Calu3 (cell line): Measurements from ENCODE around the gene FOXA3. TPM values are rescaled to one million over a fixed set of nuclear protein-coding genes. Genes with fewer than 3 reads are reported as not detected.

Source experiments
- BruUV-seq: library from RNA; stranded (reverse); fragments of 400-500 nt; replicated peaks from 2 replicates; lab custom pipeline; 2021; lab: Mats Ljungman, UMichigan
- CTCF ChIA-PET: fragments of 300-600 bp; sonication (Branson Sonifier 250); formaldehyde crosslinking; loops from one replicate; lab custom pipeline; 2022; ENCODE audit warnings: antibody characterized with exemption; lab: Charles Lee
- DNase-seq: peaks from one replicate; pipeline ENCODE4 v3.0.0; 2022
- H3K27ac Mint-ChIP-seq: one replicate; pipeline ENCODE4 v1.8.0; 2022; ENCODE audit warnings: mixed read lengths; ENCODE audit not compliant: unreplicated experiment
- H3K27me3 Mint-ChIP-seq: one replicate; pipeline ENCODE4 v1.8.0; 2022; ENCODE audit warnings: mixed read lengths; ENCODE audit not compliant: unreplicated experiment
- H3K36me3 Mint-ChIP-seq: one replicate; pipeline ENCODE4 v1.8.0; 2022; ENCODE audit warnings: mild to moderate bottlenecking, moderate library complexity, mixed read lengths; ENCODE audit not compliant: insufficient read depth, unreplicated experiment
- H3K4me1 Mint-ChIP-seq: one replicate; pipeline ENCODE4 v1.8.0; 2022; ENCODE audit warnings: mild to moderate bottlenecking, low read depth, mixed read lengths; ENCODE audit not compliant: unreplicated experiment
- H3K4me3 Mint-ChIP-seq: one replicate; pipeline ENCODE4 v1.8.0; 2022; ENCODE audit warnings: mild to moderate bottlenecking, low read depth, moderate library complexity, mixed read lengths; ENCODE audit not compliant: unreplicated experiment
- H3K9me3 Mint-ChIP-seq: one replicate; pipeline ENCODE4 v1.8.0; 2022; ENCODE audit warnings: low read depth, mixed read lengths; ENCODE audit not compliant: unreplicated experiment
- CTCF ChIP-seq: fragments of 200-600 bp; IDR thresholded peaks from one replicate; pipeline ENCODE4 v1.8.0; 2022; ENCODE audit warnings: antibody characterized with exemption; ENCODE audit not compliant: unreplicated experiment
- intact Hi-C: fragments of 100-400 bp; cut with micrococcal nuclease; formaldehyde crosslinking; loops from one replicate; pipeline ENCODE4 v1.10.0; 2022; ENCODE audit not compliant: unreplicated experiment
- total RNA-seq: library from RNA; stranded (reverse); gene quantifications from 2 replicates; pipeline ENCODE4 v1.2.3, GENCODE V29; 2022

The FOXA3 gene
- total RNA-seq, 1 experiment from 2014 or later = 12.1 TPM

GRCh38 chr19:45922281-45922680, 58.2 kb downstream of the FOXA3 start:
- no TSS peak for BruUV-seq
- TF ChIP-seq CTCF = no peak
- H3K4me1 Mint-ChIP-seq = peaks cover 22% of the 10 kb centered on the region
- DNase-seq = no peak
- peaks cover 23% of the 10 kb centered on the region for H3K27me3 Mint-ChIP-seq
- H3K36me3 Mint-ChIP-seq = peaks cover 5% of the 10 kb centered on the region
- CTCF ChIA-PET = no interaction called here
- H3K27ac Mint-ChIP-seq = no peak overlapping the region
- H3K4me3 Mint-ChIP-seq = no peak overlapping the region
- intact Hi-C loops = no loop called here
- no peaks in the 10 kb centered on the region for H3K9me3 Mint-ChIP-seq

Other genes with a start within 250 kb of the FOXA3 start
- gene EML2, start 224.9 kb upstream of the FOXA3 start, total RNA-seq = 93.7 and 94.0 TPM in 2 replicates
- 6.9 TPM in 2 replicates for gene GIPR, start 196.1 kb upstream of the FOXA3 start, total RNA-seq
- gene SNRPD2, start 172.4 kb upstream of the FOXA3 start, total RNA-seq = 603 and 663 TPM in 2 replicates
- 20.4 and 20.7 TPM in 2 replicates for gene QPCTL, start 171.7 kb upstream of the FOXA3 start, total RNA-seq
- 43.8 and 53.6 TPM in 2 replicates for gene FBXO46, start 133.4 kb upstream of the FOXA3 start, total RNA-seq
- gene MEIOSIN, start 130.9 kb upstream of the FOXA3 start, total RNA-seq = not detected in 2 replicates
- 12.9 and 15.0 TPM in 2 replicates for gene SIX5, start 95.1 kb upstream of the FOXA3 start, total RNA-seq
- 70.8 and 76.0 TPM in 2 replicates for gene DMPK, start 81.8 kb upstream of the FOXA3 start, total RNA-seq
- 74.9 and 76.9 TPM in 2 replicates for gene DMWD, start 71.5 kb upstream of the FOXA3 start, total RNA-seq
- gene RSPH6A, start 49.0 kb upstream of the FOXA3 start, total RNA-seq = 0.44 and 0.52 TPM in 2 replicates
- 130 and 135 TPM in 2 replicates for gene SYMPK, start 1.2 kb upstream of the FOXA3 start, total RNA-seq
- gene IRF2BP1, start 21.8 kb downstream of the FOXA3 start, total RNA-seq = 36.9 and 37.4 TPM in 2 replicates
- 11.9 and 13.1 TPM in 2 replicates for gene MYPOP, start 38.3 kb downstream of the FOXA3 start, total RNA-seq
- gene NANOS2, start 50.5 kb downstream of the FOXA3 start, total RNA-seq = not detected in 2 replicates
- not detected in 2 replicates for gene NOVA2, start 109.5 kb downstream of the FOXA3 start, total RNA-seq
- gene CCDC61, start 131.1 kb downstream of the FOXA3 start, total RNA-seq = 31.0 and 32.7 TPM in 2 replicates
- gene PGLYRP1, start 158.7 kb downstream of the FOXA3 start, total RNA-seq = not detected in 2 replicates
- not detected in 2 replicates for gene IGFL4, start 176.7 kb downstream of the FOXA3 start, total RNA-seq